ENCODE results near the gene MINDY2.
"Not testable (repeated sequence)": the region's sequence is repeated elsewhere in the genome, so short reads cannot be mapped to it uniquely, and the experiment has no call there.

Gene MINDY2

DNA sequence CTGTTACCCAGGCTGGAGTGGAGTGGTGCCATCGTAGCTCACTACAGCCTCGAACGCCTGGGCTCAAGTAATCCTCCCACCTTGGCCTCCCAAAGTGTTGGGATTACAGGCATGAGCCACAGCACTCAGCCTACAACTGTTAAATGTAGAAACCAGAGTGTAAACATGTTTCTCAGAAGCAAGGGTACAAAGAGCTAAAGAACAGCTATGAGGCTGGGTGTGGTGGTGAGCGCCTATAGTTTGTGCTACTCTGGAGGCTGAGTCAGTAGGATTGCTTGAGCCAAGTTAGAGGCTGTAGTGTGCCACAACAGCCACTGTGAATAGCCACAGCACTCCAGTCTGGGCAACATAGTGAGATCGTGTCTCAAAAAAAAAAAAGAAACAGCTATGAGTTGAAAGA, 4.8 kb upstream of the MINDY2 start:
- H3K36me3 ChIP-seq = peaks cover 1% of the 10 kb centered on the region; the same call in 1 of the 2 replicates
- no peak for DNase-seq

DNA sequence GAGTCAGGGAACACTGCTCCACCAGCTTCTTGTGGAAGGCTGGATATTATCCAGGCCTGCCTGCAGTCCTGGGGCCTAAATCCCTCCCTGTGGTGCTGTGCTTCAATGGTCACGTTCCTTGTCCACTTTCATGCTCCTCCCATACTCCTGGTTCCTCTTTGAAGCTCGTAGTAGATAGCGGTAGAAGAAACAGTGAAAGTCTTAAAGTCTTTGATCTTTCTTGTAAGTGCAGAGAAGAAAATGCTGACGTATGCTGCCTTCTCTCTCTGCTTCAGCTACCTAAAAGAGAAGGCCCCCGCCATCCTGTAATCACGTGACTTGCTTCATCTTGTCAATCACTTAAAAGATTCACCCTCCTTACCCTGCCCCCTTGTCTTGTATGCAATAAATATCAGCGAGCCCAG, 2.5 kb upstream of the MINDY2 start:
- H3K36me3 ChIP-seq; H3K4me3 ChIP-seq (ENCODE audit: low read depth, low read length); H3K9me3 ChIP-seq (ENCODE audit: severe bottlenecking); H3K27me3 ChIP-seq (ENCODE audit: insufficient read depth, low read depth, severe bottlenecking); DNase-seq; H3K27ac ChIP-seq: not testable (repeated sequence)

More for the DNA sequence above, 4.8 kb upstream of the MINDY2 start:
- Histone ChIP-seq H3K27ac (no peak overlapping the region), H3K27me3 (ENCODE audit: insufficient read depth, low read depth, severe bottlenecking) (no peaks in the 10 kb centered on the region), H3K9me3 (ENCODE audit: severe bottlenecking) (peaks cover 6% of the 10 kb centered on the region), H3K4me3 (ENCODE audit: low read depth, low read length) (no peak overlapping the region)
- TF ChIP-seq, protein P1, sequence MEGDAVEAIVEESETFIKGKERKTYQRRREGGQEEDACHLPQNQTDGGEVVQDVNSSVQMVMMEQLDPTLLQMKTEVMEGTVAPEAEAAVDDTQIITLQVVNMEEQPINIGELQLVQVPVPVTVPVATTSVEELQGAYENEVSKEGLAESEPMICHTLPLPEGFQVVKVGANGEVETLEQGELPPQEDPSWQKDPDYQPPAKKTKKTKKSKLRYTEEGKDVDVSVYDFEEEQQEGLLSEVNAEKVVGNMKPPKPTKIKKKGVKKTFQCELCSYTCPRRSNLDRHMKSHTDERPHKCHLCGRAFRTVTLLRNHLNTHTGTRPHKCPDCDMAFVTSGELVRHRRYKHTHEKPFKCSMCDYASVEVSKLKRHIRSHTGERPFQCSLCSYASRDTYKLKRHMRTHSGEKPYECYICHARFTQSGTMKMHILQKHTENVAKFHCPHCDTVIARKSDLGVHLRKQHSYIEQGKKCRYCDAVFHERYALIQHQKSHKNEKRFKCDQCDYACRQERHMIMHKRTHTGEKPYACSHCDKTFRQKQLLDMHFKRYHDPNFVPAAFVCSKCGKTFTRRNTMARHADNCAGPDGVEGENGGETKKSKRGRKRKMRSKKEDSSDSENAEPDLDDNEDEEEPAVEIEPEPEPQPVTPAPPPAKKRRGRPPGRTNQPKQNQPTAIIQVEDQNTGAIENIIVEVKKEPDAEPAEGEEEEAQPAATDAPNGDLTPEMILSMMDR (IDR thresholded peaks at IDR 0.05; ENCODE audit: low read depth, low read length) = no peak

DNA sequence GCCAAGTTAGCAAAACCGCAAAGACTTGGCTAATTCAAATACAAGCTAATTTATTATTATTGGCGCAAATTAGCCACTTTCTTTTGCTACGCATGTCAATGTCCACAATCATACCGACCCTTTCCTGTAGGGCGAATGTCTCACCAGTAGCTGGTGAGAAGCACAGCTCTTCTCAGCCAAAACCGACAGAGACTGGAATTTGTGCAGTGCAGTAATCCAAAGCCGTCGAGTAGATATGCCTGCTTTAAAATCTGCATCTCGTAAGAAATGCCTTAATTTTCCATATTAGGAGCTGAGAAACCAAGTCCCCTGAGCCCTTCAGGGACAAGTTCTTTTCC, 614 bp upstream of the MINDY2 start:
- peaks cover 6% of the 10 kb centered on the region; the same call in 1 of the 2 replicates for H3K36me3 ChIP-seq
- TF ChIP-seq, protein P1 (IDR thresholded peaks at IDR 0.05; ENCODE audit: low read depth, low read length) = no peak
- no peaks in the 10 kb centered on the region for H3K9me3 ChIP-seq (ENCODE audit: severe bottlenecking)
- DNase-seq = no peak
- no peaks in the 10 kb centered on the region for H3K27me3 ChIP-seq (ENCODE audit: insufficient read depth, low read depth, severe bottlenecking)
- H3K27ac ChIP-seq = peak overlapping the region; percentile 73
- H3K4me3 ChIP-seq (ENCODE audit: low read depth, low read length) = peak overlapping the region; percentile 46

DNA sequence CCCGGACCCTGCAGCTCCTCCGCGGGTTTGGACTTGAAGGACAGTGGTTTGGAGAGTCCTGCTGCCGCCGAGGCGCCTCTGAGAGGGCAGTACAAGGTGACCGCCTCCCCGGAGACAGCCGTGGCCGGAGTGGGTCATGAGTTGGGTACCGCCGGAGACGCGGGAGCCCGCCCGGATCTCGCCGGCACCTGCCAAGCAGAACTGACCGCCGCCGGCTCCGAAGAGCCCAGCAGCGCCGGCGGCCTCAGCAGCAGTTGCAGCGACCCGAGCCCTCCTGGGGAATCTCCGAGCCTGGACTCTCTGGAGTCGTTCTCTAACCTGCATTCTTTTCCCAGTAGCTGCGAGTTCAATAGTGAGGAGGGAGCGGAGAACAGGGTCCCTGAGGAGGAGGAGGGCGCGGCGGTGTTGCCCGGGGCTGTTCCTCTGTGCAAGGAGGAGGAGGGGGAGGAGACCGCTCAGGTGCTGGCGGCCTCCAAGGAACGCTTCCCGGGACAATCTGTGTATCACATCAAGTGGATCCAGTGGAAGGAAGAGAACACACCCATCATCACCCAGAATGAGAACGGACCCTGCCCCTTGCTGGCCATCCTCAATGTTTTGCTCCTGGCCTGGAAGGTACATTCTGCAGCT, 634 bp downstream of the MINDY2 start:
- TF ChIP-seq, protein P1 (IDR thresholded peaks at IDR 0.05; ENCODE audit: low read depth, low read length) = no peak
- peak overlapping the region; percentile 85 for H3K4me3 ChIP-seq (ENCODE audit: low read depth, low read length)
- DNase-seq = peak; percentile 48
- peaks cover 6% of the 10 kb centered on the region; the same call in 1 of the 2 replicates for H3K36me3 ChIP-seq
- H3K27ac ChIP-seq = peak overlapping the region; percentile 91
- H3K27me3 ChIP-seq (ENCODE audit: insufficient read depth, low read depth, severe bottlenecking) = no peaks in the 10 kb centered on the region
- no peaks in the 10 kb centered on the region for H3K9me3 ChIP-seq (ENCODE audit: severe bottlenecking)

DNA sequence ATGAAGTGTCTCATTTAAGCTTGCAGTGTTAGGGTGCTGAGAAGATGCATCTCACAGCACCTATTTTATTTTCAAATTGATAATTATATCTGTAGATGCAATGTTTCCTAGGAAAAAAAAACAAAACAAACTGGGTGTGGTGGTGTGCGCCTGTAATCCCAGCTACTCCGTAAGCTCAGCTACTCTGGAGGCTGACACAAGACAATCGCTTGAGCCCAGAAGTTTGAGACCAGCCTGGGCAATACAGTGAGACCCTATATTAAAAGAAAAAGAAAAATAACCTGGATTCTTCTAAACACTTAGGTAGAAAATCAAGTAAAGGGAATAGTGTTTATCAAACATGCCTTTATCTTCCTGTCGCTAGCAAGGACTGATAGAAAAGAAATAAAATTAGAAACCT, 1.9 kb downstream of the MINDY2 start:
- DNase-seq = no peak
- H3K4me3 ChIP-seq (ENCODE audit: low read depth, low read length) = no peak overlapping the region
- TF ChIP-seq, protein P1 (IDR thresholded peaks at IDR 0.05; ENCODE audit: low read depth, low read length) = no peak
- H3K36me3 ChIP-seq = peaks cover 6% of the 10 kb centered on the region; the same call in 1 of the 2 replicates
- no peak overlapping the region for H3K27ac ChIP-seq
- H3K9me3 ChIP-seq (ENCODE audit: severe bottlenecking) = no peaks in the 10 kb centered on the region
- no peaks in the 10 kb centered on the region for H3K27me3 ChIP-seq (ENCODE audit: insufficient read depth, low read depth, severe bottlenecking)

DNA sequence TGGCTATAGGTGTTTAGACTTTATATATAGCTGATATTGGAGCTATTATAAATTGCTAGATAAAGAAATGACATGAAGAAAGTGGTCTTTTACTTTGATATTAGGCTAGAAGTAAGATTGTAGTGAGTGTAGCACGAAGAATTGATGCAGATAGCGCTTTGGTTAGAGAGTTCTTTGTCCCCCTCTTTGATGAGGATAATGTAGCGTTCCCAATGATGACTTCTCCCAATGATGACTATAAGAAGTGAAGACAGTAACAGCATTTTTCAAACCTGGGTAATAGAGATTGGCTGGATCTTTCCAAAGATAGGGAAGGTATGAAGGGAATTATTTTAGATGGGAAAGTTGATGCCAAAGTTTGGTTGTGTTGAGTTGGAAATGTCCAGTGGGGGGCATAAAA, 4.3 kb downstream of the MINDY2 start:
- Histone ChIP-seq H3K36me3 (peaks cover 11% of the 10 kb centered on the region), H3K4me3 (ENCODE audit: low read depth, low read length) (no peak overlapping the region), H3K9me3 (ENCODE audit: severe bottlenecking) (no peaks in the 10 kb centered on the region), H3K27me3 (ENCODE audit: insufficient read depth, low read depth, severe bottlenecking) (no peaks in the 10 kb centered on the region), H3K27ac (no peak overlapping the region)
- TF ChIP-seq, protein P1 (IDR thresholded peaks at IDR 0.05; ENCODE audit: low read depth, low read length) = no peak
- DNase-seq = no peak

All from WERI-Rb-1 (cell line).